GM12801 (cell line): ENCODE data around the gene SARDH.

Experiments
- CTCF ChIP-seq: IDR thresholded peaks from one replicate; pipeline ENCODE4 v1.5.1; 2011; ENCODE audit warnings: control low read depth; ENCODE audit not compliant: insufficient read length; ENCODE audit errors: extremely low read depth

The SARDH gene

GRCh38 chr9:133619791-133620190 lies 118.4 kb downstream of the SARDH start:
- TF ChIP-seq CTCF = no peak

DNA sequence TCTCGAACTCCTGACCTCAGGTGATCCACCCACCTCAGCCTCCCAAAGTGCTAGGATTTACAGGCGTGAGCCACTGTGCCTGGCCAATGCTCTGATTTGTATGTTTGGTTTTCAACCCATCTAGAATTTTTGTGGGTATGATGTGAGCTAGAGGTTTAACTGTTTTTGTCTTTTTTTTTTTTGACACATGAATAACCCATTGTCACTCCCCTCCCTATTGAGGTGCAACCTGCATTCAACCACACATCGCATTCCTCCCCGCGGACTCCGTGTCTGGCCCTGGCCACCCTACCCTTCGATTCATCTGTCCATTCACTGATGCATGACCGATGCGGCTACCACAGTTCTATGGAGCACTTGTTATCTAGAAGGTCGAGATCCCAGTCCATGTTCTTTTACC lies 119.4 kb downstream of the SARDH start:
- no peak for TF ChIP-seq CTCF

DNA sequence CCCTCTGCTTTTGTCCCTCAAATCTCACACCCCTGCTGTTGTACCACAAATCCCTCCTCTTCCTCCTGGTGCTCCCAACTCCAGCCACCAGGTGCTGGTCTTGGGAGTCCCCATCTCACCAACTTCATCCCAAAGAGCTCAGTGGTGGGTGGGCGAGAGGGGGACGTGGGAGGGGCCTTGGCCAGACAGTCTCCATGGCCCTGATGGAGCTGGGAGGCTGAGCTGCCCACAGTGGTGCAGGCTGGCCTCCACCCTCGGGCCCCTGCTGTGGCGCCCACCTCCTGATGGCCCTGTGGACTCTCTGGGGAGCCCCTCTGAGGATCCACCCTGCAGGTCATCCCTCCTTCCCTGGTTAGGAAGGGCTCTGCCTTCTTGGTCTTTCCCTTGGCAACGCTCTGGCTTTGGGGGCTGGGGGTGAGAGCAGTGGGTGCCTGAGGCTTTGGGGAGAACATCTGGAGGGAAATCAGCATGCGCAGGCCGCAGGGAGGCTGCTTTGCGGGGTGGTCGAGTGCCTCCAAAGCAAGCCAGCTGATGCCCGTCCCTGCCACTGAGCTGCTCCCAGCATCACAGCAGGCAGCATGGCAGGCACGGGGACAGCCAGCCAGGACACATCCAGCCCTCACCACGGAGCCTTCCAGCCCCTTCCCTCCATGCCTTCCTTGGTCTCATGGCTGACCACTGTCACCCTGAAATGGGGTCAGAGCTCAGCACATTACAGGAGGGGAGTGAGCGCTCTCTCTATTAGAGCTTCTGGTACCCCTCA lies 121.3 kb downstream of the SARDH start:
- TF ChIP-seq CTCF = no peak

- TF ChIP-seq CTCF = no peak
Observed at GRCh38 chr9:133615606-133616188, 122.5 kb downstream of the SARDH start.

DNA sequence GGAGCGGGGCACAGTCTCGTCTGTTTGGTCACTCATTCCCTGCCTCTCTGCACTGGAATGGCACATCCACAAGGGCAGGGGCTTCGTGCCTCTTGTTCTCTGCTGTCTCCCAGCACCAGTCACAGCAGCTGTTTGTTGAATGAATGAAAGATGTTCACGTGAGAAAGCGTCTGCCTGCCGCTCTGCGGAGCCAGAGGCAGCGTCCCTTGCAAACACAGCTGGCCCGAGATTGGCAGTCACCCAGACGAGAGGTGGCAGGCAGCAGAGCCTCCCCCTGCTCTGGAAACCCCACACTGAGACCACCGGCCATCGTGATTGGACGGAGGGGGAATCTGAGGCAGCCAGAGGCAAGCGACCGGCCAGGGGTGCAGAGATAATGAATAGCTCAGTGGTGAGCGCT lies 123.0 kb downstream of the SARDH start:
- TF ChIP-seq CTCF = no peak

DNA sequence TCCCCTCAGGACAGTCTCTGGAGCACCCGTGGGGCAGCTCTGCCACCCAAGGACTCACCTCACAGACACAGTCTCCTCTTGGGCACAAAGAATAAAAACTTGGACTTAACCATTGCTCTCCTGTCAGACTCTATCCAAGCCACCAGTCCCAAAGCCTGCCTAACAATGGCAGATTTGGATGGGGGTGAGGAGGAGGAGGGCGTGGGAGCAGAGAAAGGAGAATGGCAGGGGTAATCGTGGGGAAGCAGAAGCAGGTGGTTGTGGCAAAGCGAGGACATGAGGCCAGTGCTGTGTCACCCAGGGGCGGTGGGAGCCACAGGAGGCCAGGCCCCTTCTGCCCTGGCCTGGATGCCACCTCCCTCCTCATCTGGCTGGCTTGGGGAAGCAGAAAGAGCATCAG lies 123.5 kb downstream of the SARDH start:
- no peak for TF ChIP-seq CTCF

- no peak for TF ChIP-seq CTCF
Observed at GRCh38 chr9:133614056-133614455, 124.1 kb downstream of the SARDH start.
